Endodermal cell (in vitro differentiated cells): Measurements from ENCODE around the gene HDLBP. TPM values are rescaled to one million over a fixed set of nuclear protein-coding genes. Genes with fewer than 3 reads are reported as not detected.

ENCODE experiments used
- DNase-seq: peaks from one replicate; pipeline ENCODE4 v3.0.0-alpha.2; 2017
- H3K27ac ChIP-seq: 2 replicates; pipeline ENCODE4 v1.5.1; 2013; ENCODE audit warnings: mild to moderate bottlenecking, low read depth, low read length, moderate library complexity
- H3K27me3 ChIP-seq: 2 replicates; pipeline ENCODE4 v1.6.1; 2013; ENCODE audit warnings: mild to moderate bottlenecking, low read length, moderate library complexity; ENCODE audit not compliant: insufficient read depth, control insufficient read depth, poor library complexity, severe bottlenecking
- H3K36me3 ChIP-seq: 2 replicates; pipeline ENCODE4 v1.7.0; 2013; ENCODE audit warnings: mild to moderate bottlenecking, low read length, moderate library complexity; ENCODE audit not compliant: control insufficient read depth, insufficient read depth
- H3K4me1 ChIP-seq: one replicate; pipeline ENCODE4 v1.7.0; 2013; ENCODE audit warnings: low read length; ENCODE audit not compliant: control insufficient read depth, insufficient read depth
- H3K4me3 ChIP-seq: 2 replicates; pipeline ENCODE4 v1.5.1; 2013; ENCODE audit warnings: mild to moderate bottlenecking, low read length, moderate library complexity
- H3K9ac ChIP-seq: 2 replicates; pipeline ENCODE4 v1.6.1; 2013; ENCODE audit warnings: mild to moderate bottlenecking, low read length, moderate library complexity; ENCODE audit not compliant: poor library complexity, severe bottlenecking; ENCODE audit errors: extremely low read depth
- H3K9me3 ChIP-seq: 2 replicates; pipeline ENCODE4 v1.6.1; 2013; ENCODE audit warnings: mild to moderate bottlenecking, low read length, moderate library complexity; ENCODE audit not compliant: control insufficient read depth
- H3K27ac Mint-ChIP-seq: 2 replicates; pipeline ENCODE4 v1.8.0; 2020; ENCODE audit warnings: mixed read lengths
- H3K27me3 Mint-ChIP-seq: 2 replicates; pipeline ENCODE4 v1.8.0; 2021; ENCODE audit warnings: mild to moderate bottlenecking, mixed read lengths; ENCODE audit not compliant: insufficient read depth
- H3K36me3 Mint-ChIP-seq: 2 replicates; pipeline ENCODE4 v1.8.0; 2020; ENCODE audit warnings: low read depth, mixed read lengths
- H3K4me1 Mint-ChIP-seq: 2 replicates; pipeline ENCODE4 v1.8.0; 2020; ENCODE audit warnings: mixed read lengths
- H3K4me3 Mint-ChIP-seq: 2 replicates; pipeline ENCODE4 v1.8.0; 2020; ENCODE audit warnings: mild to moderate bottlenecking, moderate library complexity, mixed read lengths
- H3K9me3 Mint-ChIP-seq: 2 replicates; pipeline ENCODE4 v1.8.0; 2020; ENCODE audit warnings: mild to moderate bottlenecking, mixed read lengths
- WGBS, 2 experiments: methylation state at CpG; one replicate each; pipeline versions ENCODE4 v1.1.5 to v1.1.7; 2013; ENCODE audit warnings: missing lambda C conversion rate in 2 of 2, mixed read lengths in 1 of 2; ENCODE audit not compliant: insufficient coverage in 1 of 2, insufficient read length in 1 of 2; 5-methylcytosine and 5-hydroxymethylcytosine counted together
- total RNA-seq, 2 donors: library from RNA; stranded (reverse); fragmentation: NEBNext Ultra II Directional in 1 of 2; extraction: Animal tissue kit (Norgen Biotek cat#: 25700) in 1 of 2; gene quantifications; 2 replicates in 1 of 2; 3 replicates in 1 of 2; pipeline ENCODE4 v1.2.1, GENCODE V29; 2021
- TF ChIP-seq, protein P1 (sequence below): fragments of 200-600 bp; sonication (generic); conservative IDR thresholded peaks from 2 replicates; pipeline ENCODE4 v1.5.0; 2021; ENCODE audit warnings: antibody characterized with exemption, mild to moderate bottlenecking

HDLBP gene
- total RNA-seq, 2 donors from 2014 or later: 344 to 374 TPM

DNA sequence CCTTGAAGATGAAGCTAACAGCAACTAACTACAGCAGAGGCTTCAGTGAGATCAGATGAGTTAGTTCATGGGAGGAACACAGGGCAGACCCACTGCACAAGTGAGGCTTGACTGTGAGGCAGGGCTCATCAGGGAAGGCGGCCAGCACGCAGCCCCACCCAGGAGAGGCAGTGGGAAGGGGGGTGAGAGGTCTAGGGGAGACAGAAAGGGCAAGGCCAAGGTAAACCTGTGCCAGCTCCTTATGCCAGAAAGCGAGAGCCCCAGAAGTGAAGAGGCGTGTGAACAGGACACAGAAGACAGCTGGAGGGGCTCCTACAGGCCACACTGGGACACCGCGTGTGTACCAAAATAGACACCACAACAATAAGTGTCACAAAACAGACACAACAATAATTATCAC is 78.4 kb downstream of the HDLBP start:
- peaks cover 89% of the 10 kb centered on the region for H3K36me3 Mint-ChIP-seq
- no peak overlapping the region for H3K27ac ChIP-seq
- H3K4me3 Mint-ChIP-seq: no peak overlapping the region
- H3K4me3 ChIP-seq: no peak overlapping the region
- H3K27me3 ChIP-seq: no peaks in the 10 kb centered on the region
- TF ChIP-seq, protein P1, sequence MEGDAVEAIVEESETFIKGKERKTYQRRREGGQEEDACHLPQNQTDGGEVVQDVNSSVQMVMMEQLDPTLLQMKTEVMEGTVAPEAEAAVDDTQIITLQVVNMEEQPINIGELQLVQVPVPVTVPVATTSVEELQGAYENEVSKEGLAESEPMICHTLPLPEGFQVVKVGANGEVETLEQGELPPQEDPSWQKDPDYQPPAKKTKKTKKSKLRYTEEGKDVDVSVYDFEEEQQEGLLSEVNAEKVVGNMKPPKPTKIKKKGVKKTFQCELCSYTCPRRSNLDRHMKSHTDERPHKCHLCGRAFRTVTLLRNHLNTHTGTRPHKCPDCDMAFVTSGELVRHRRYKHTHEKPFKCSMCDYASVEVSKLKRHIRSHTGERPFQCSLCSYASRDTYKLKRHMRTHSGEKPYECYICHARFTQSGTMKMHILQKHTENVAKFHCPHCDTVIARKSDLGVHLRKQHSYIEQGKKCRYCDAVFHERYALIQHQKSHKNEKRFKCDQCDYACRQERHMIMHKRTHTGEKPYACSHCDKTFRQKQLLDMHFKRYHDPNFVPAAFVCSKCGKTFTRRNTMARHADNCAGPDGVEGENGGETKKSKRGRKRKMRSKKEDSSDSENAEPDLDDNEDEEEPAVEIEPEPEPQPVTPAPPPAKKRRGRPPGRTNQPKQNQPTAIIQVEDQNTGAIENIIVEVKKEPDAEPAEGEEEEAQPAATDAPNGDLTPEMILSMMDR: no peak
- peaks cover 99% of the 10 kb centered on the region for H3K36me3 ChIP-seq
- no peak for DNase-seq
- peaks cover 12% of the 10 kb centered on the region for H3K4me1 Mint-ChIP-seq
- 95% methylated on average over 6 of the region's 6 CpGs; no CpG with 5 or more reads in 1 of the 2 experiments for WGBS, 2 experiments
- H3K9me3 Mint-ChIP-seq: no peaks in the 10 kb centered on the region
- no peaks in the 10 kb centered on the region for H3K9me3 ChIP-seq
- H3K9ac ChIP-seq: no peak overlapping the region
- H3K27me3 Mint-ChIP-seq: no peaks in the 10 kb centered on the region
- no peak overlapping the region for H3K27ac Mint-ChIP-seq
- H3K4me1 ChIP-seq: peaks cover 7% of the 10 kb centered on the region

DNA sequence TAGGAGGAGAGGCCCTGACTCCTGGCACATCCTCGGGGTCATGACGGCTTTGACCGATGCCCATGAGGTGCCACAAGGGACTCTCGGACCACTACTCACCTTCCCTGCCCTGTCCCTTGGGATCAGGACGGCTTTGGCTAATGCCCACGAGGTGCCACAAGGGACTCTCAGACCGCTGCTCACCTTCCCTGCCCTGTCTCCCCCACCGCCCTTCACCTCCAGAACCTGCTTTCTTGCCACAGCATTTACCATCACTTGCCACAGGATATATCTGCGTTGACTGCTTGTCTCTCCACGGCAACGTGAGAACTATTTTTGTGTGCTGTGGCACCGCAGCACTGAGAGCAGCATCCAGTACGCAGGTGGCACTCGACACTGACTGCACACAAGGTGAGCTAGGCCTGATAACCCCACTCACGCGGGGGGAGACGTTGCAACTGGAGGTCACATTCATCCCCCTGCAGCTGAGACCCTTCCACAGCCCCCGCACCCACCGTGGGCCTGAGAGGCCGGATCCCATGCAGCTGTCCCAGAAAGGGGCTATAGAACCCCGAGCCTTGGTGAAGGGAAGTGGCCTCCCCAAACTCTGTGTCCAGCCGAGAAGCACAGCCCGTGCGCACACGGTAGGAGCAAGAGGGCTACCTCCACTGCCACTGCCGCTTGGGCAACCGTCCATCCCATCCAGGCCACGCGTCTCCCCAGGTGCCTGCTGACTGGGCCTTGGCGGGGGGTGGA is 79.4 kb downstream of the HDLBP start:
- no peak for DNase-seq
- Mint-ChIP-seq H3K36me3 (peaks cover 90% of the 10 kb centered on the region), H3K4me3 (no peak overlapping the region), H3K27ac (no peak overlapping the region), H3K4me1 (peaks cover 12% of the 10 kb centered on the region), H3K27me3 (no peaks in the 10 kb centered on the region), H3K9me3 (no peaks in the 10 kb centered on the region)
- WGBS, 2 experiments: 93 to 96% methylated on average over 23 to 30 of the region's 30 CpGs
- Histone ChIP-seq H3K4me1 (peaks cover 7% of the 10 kb centered on the region), H3K27ac (no peak overlapping the region), H3K27me3 (no peaks in the 10 kb centered on the region), H3K36me3 (peaks cover 99% of the 10 kb centered on the region), H3K4me3 (no peak overlapping the region), H3K9me3 (no peaks in the 10 kb centered on the region), H3K9ac (no peak overlapping the region)
- TF ChIP-seq, protein P1: no peak

DNA sequence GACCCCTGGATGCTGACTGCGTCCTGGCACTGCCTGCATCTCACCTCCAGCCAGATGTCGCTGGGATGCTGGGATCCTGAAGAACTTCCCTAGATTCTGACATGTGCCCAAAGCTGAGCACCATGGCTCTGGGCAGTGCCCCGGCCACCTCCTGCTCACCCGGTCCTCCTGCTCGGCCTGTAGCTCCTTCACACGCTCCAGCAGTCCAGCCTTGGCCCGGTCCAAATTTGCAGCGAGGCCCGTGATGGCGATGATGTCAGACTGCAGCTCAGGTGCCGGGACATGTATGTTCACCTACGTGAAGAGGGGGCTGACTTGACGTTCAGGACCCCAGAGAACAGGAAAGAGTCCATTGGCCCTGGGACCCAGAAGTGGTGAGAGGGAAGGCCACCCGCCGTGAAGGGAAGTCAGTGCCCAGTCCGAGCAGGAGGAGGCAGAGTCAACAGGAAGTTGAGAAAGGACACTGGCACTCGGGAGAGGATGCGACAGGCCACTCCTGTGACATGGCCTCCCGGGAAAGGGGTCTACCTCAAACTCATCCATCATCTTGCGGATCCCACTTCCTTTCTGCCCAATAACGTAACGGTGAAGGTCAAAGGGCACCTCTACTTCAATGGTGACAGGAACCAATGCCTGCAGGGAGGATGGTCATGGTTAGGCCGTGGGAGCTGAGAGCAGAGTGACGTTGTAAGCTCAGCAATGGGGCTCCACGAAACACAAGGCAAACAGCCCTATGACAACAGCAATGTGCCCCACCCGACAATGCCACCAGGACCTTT is 80.3 kb downstream of the HDLBP start:
- Histone ChIP-seq H3K36me3 (peaks cover 98% of the 10 kb centered on the region), H3K9me3 (no peaks in the 10 kb centered on the region), H3K4me3 (no peak overlapping the region), H3K4me1 (peaks cover 7% of the 10 kb centered on the region), H3K9ac (no peak overlapping the region), H3K27me3 (no peaks in the 10 kb centered on the region), H3K27ac (no peak overlapping the region)
- peaks cover 89% of the 10 kb centered on the region for H3K36me3 Mint-ChIP-seq
- no peaks in the 10 kb centered on the region for H3K9me3 Mint-ChIP-seq
- TF ChIP-seq, protein P1: no peak
- H3K27ac Mint-ChIP-seq: peak overlapping the region; percentile 21
- WGBS, 2 experiments: 95 to 99% methylated on average over 21 to 26 of the region's 26 CpGs
- no peak for DNase-seq
- H3K27me3 Mint-ChIP-seq: no peaks in the 10 kb centered on the region
- no peak overlapping the region for H3K4me3 Mint-ChIP-seq
- H3K4me1 Mint-ChIP-seq: peaks cover 12% of the 10 kb centered on the region
